PC-9 (cell line): Measurements from ENCODE around the gene PLEKHG2. TPM values are rescaled to one million over a fixed set of nuclear protein-coding genes. Genes with fewer than 3 reads are reported as not detected.

ENCODE experiments used
- BruUV-seq: library from RNA; stranded (reverse); fragments of 400-500 nt; replicated peaks from 2 replicates; lab custom pipeline; 2021; lab: Mats Ljungman, UMichigan
- CTCF ChIA-PET: fragments of 300-600 bp; sonication (Branson Sonifier 250); formaldehyde crosslinking; loops from one replicate; lab custom pipeline; 2022; ENCODE audit warnings: antibody characterized with exemption; lab: Charles Lee
- POLR2A ChIA-PET: fragments of 300-600 bp; sonication (Branson Sonifier 250); formaldehyde crosslinking; loops from one replicate; lab custom pipeline; 2022; ENCODE audit warnings: antibody characterized with exemption; ENCODE audit not compliant: unreplicated experiment; lab: Charles Lee
- DNase-seq, 2 experiments: peaks; one replicate each; pipeline versions ENCODE4 v3.0.0 to v3.0.0-alpha.2; 2015 to 2022; ENCODE audit warnings: mixed read lengths in 1 of 2
- H2AFZ ChIP-seq: fragments of 200-600 bp; sonication (generic); 2 replicates; pipeline ENCODE4 v1.8.1; 2017; ENCODE audit warnings: antibody characterized with exemption
- H3F3A ChIP-seq: fragments of 200-600 bp; sonication (generic); 2 replicates; pipeline ENCODE4 v1.8.1; 2017; ENCODE audit warnings: antibody characterized with exemption, mild to moderate bottlenecking, low read depth; ENCODE audit not compliant: insufficient read depth
- H3K27ac ChIP-seq: fragments of 200-600 bp; sonication (generic); 2 replicates; pipeline ENCODE4 v1.6.1; 2016; ENCODE audit warnings: mixed run types
- H3K27me3 ChIP-seq: fragments of 200-600 bp; sonication (generic); 2 replicates; pipeline ENCODE4 v1.6.1; 2016; ENCODE audit warnings: low read depth, mixed run types; ENCODE audit not compliant: insufficient read depth
- H3K36me3 ChIP-seq: fragments of 200-600 bp; sonication (generic); 2 replicates; pipeline ENCODE4 v1.6.1; 2016; ENCODE audit warnings: low read depth, mixed run types
- H3K4me1 ChIP-seq: fragments of 200-600 bp; sonication (generic); replicated peaks from 2 replicates; pipeline ENCODE4 v1.6.1; 2016; ENCODE audit warnings: mixed run types; ENCODE audit not compliant: insufficient read depth
- H3K4me2 ChIP-seq: fragments of 200-600 bp; sonication (generic); 2 replicates; pipeline ENCODE4 v1.6.1; 2017; ENCODE audit warnings: mixed run types
- H3K4me3 ChIP-seq: fragments of 200-600 bp; sonication (generic); 2 replicates; pipeline ENCODE4 v1.6.1; 2016; ENCODE audit warnings: mixed run types
- H3K79me2 ChIP-seq: fragments of 200-600 bp; sonication (generic); 2 replicates; pipeline ENCODE4 v1.6.1; 2017; ENCODE audit warnings: low read depth, mixed run types
- H3K9me2 ChIP-seq: fragments of 200-600 bp; sonication (generic); 2 replicates; pipeline ENCODE4 v1.8.1; 2017; ENCODE audit warnings: mild to moderate bottlenecking; ENCODE audit not compliant: insufficient read depth
- H3K9me3 ChIP-seq: fragments of 200-600 bp; sonication (generic); 2 replicates; pipeline ENCODE4 v1.8.1; 2016; ENCODE audit warnings: low read depth; ENCODE audit not compliant: insufficient read depth
- H4K20me1 ChIP-seq: fragments of 200-600 bp; sonication (generic); 2 replicates; pipeline ENCODE4 v1.8.1; 2017; ENCODE audit not compliant: insufficient read depth
- EZH2 ChIP-seq: fragments of 200-600 bp; sonication (generic); IDR thresholded peaks from 2 replicates; pipeline ENCODE4 v1.8.0; 2017; ENCODE audit warnings: antibody characterized with exemption, low read depth
- intact Hi-C: fragments of 100-400 bp; cut with micrococcal nuclease; formaldehyde crosslinking; loops from one replicate; pipeline ENCODE4 v1.10.0; 2022; ENCODE audit not compliant: unreplicated experiment
- total RNA-seq: library from RNA; stranded (reverse); gene quantifications from 2 replicates; pipeline ENCODE4 v1.2.3, GENCODE V29; 2021
- TF ChIP-seq, protein P1 (sequence below): fragments of 200-600 bp; sonication (generic); conservative IDR thresholded peaks from 2 replicates; pipeline ENCODE4 v1.6.1; 2017; ENCODE audit warnings: mixed run types, antibody characterized with exemption, mild to moderate bottlenecking, moderate library complexity

Gene PLEKHG2
- total RNA-seq, 1 experiment from 2014 or later = 26.1 TPM

DNA sequence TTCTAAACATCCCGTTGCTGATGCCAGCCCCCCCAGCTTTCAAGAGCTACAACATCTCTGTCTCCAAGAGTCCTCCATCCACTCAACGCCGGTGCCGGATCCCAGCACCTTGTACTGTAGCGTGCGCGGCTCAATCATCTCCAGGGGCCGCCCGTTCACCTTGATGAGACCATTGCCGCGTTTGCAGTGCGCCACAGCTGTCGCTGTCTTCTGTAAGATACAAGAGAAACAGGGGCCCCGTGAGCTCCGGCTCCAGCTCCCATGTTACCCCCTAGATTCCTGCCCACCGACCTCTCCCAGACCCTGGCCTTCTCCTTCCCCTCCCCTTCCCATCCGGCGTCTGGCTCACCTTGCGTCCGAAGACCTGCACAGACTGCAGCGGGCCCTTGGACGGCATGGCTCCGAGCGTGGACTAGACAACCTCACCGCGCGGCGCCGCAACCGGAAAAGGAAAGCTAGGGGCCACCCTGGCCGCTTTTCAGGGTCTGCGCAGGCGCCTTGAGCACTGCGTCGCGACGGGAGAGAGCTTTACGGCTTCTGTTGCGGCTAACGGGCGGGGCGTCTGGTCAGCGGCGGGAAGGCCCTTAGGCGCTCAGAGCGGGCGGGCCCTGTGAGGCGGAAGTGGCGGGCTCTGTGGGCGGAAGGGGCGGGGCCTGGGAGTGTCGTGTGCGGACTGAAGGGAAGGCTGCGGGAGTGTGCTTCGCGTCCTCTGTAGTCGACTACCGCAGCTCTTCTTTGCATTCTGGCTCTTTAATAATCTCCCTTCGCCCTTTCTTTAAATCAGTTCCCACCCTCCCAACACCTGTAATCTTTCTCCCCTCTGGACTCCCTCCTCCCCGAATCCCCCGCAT lies 23.3 kb downstream of the PLEKHG2 start, which contains the start of gene RPS16:
Gene RPS16 (minus strand): TSS at position 451 of the 851 bp plus-strand sequence. CDS start 54 bp downstream, at position 397.
- no TSS peak for BruUV-seq
- Histone ChIP-seq H3K4me2 (peak within 1 kb of the TSS; percentile 96), H3K9me3 (no peaks in the 10 kb centered on the region), H3K27me3 (no peaks in the 10 kb centered on the region), H3K4me3 (peak within 1 kb of the TSS; percentile 91), H3K27ac (peak within 1 kb of the TSS; percentile 97), H3K9me2 (no peaks in the 10 kb centered on the region), H4K20me1 (peaks cover 21% of the 10 kb centered on the region), H3F3A (peaks cover 77% of the 10 kb centered on the region), H3K36me3 (peaks cover 32% of the 10 kb centered on the region), H2AFZ (peak within 1 kb of the TSS; percentile 71), H3K79me2 (peaks cover 42% of the 10 kb centered on the region), H3K4me1 (peaks cover 58% of the 10 kb centered on the region)
- ChIA-PET POLR2A (interaction anchor here (0.5 to 1.5 kb wide), 26 partner anchors 9 to 1342 kb away, joined by 3 to 32 read pairs (median 5); partner anchors contain the start of genes DYRK1B, EID2B, FAM98C and FBXO27), CTCF (interaction anchor here (0.6 to 1.5 kb wide), 4 partner anchors 21 to 100 kb away, joined by 3 to 5 read pairs (median 4); partner anchors contain the start of genes MED29 and PAF1)
- intact Hi-C loops = loop anchor here (1.0 kb wide), 1 partner anchor 23 kb away; the partner anchor contains the start of gene PLEKHG2
- peak; percentile 91 to 99 for DNase-seq
- TF ChIP-seq EZH2 = no peak
- TF ChIP-seq, protein P1, sequence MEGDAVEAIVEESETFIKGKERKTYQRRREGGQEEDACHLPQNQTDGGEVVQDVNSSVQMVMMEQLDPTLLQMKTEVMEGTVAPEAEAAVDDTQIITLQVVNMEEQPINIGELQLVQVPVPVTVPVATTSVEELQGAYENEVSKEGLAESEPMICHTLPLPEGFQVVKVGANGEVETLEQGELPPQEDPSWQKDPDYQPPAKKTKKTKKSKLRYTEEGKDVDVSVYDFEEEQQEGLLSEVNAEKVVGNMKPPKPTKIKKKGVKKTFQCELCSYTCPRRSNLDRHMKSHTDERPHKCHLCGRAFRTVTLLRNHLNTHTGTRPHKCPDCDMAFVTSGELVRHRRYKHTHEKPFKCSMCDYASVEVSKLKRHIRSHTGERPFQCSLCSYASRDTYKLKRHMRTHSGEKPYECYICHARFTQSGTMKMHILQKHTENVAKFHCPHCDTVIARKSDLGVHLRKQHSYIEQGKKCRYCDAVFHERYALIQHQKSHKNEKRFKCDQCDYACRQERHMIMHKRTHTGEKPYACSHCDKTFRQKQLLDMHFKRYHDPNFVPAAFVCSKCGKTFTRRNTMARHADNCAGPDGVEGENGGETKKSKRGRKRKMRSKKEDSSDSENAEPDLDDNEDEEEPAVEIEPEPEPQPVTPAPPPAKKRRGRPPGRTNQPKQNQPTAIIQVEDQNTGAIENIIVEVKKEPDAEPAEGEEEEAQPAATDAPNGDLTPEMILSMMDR = no peak

DNA sequence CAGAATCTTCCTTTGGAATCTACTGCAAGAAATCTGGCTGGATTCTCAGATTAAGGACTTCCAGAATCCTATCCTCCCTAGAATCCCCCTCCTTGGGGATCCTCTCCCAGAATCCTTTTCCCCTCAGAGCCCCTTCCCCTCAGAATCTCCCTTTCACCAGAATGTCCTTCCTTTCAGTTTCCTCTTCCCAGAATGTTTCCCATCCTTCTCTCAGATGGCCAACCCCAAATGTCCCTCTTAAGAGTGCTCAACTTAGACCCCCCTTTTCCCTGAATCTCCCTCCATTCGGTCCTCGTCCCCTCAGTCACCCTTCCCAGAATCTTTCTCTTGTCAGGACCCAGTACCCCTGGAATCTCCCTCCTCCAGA lies 23.9 kb downstream of the PLEKHG2 start:
- peak overlapping the region; percentile 73 for H3K27ac ChIP-seq
- TF ChIP-seq, protein P1 = no peak
- no peak for TF ChIP-seq EZH2
- POLR2A ChIA-PET = interaction anchor here (0.5 to 1.5 kb wide), 21 partner anchors 9 to 1341 kb away, joined by 3 to 32 read pairs (median 6); partner anchors contain the start of genes DYRK1B, FAM98C, FBXO27 and GGN
- H3K9me3 ChIP-seq = no peaks in the 10 kb centered on the region
- intact Hi-C loops = loop anchor here (1.0 kb wide), 1 partner anchor 24 kb away; the partner anchor contains the start of gene PLEKHG2
- peaks cover 72% of the 10 kb centered on the region for H3F3A ChIP-seq
- H3K9me2 ChIP-seq = no peaks in the 10 kb centered on the region
- H3K27me3 ChIP-seq = no peaks in the 10 kb centered on the region
- peak overlapping the region; percentile 83 for H3K4me2 ChIP-seq
- DNase-seq = no peak
- CTCF ChIA-PET = interaction anchor here (0.6 to 1.5 kb wide), 3 partner anchors 22 to 100 kb away, joined by 3 to 5 read pairs (median 5); partner anchors contain the start of genes MED29 and PAF1
- peaks cover 42% of the 10 kb centered on the region for H3K79me2 ChIP-seq
- peak overlapping the region; percentile 71 for H2AFZ ChIP-seq
- peaks cover 32% of the 10 kb centered on the region for H3K36me3 ChIP-seq
- peak overlapping the region; percentile 75 for H3K4me3 ChIP-seq
- H3K4me1 ChIP-seq = peaks cover 53% of the 10 kb centered on the region
- TSS peak; percentile 98 for BruUV-seq
- H4K20me1 ChIP-seq = peaks cover 21% of the 10 kb centered on the region

DNA sequence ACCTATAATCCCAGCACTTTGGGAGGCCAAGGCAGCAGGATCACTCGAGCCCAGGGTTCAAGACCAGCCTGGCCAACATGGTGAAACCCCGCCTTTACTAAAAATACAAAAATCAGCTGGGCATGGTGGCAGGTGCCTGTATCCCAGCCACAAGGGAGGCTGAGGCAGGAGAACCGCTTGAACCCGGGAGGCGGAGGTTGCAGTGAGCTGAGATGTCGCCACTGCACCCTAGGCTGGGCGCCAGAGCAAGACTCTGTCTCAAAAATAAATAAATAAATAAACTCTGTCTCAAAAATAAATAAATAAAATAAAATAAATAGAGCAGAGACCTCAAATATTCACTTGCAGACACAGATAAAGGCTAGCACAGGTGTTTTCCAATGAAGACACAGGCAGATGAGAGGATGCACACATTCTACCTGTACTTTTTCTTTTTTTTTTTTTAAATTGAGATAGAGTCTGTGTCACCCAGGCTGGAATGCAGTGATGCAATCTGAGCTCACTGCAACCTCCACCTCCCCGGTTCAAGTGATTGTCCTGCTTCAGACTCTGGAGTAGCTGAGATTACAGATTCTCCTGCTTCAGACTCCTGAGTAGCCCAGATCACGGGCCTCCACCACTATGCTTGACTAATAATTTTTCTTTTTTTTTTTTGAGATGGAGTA lies 25.9 kb downstream of the PLEKHG2 start:
- peak overlapping the region; percentile 34; the same call in 1 of the 2 replicates for H3K4me2 ChIP-seq
- H3K36me3 ChIP-seq = peaks cover 16% of the 10 kb centered on the region
- DNase-seq = peak; percentile 41 to 61
- peaks cover 28% of the 10 kb centered on the region for H3K79me2 ChIP-seq
- no TSS peak for BruUV-seq
- H4K20me1 ChIP-seq = peaks cover 15% of the 10 kb centered on the region
- no peak overlapping the region for H3K4me3 ChIP-seq
- POLR2A ChIA-PET = interaction anchor here (0.6 kb wide), 1 partner anchor 40 kb away, joined by 12 read pairs; no protein-coding TSS in a partner anchor
- no peaks in the 10 kb centered on the region for H3K27me3 ChIP-seq
- no peak overlapping the region; the same call in 1 of the 2 replicates for H3K27ac ChIP-seq
- TF ChIP-seq EZH2 = no peak
- TF ChIP-seq, protein P1 = no peak
- peaks cover 35% of the 10 kb centered on the region for H3K4me1 ChIP-seq
- H3K9me3 ChIP-seq = no peaks in the 10 kb centered on the region
- H2AFZ ChIP-seq = no peak overlapping the region
- H3F3A ChIP-seq = peaks cover 63% of the 10 kb centered on the region
- intact Hi-C loops = no loop called here
- no peaks in the 10 kb centered on the region for H3K9me2 ChIP-seq
- CTCF ChIA-PET = interaction anchor here (0.6 to 0.9 kb wide), 2 partner anchors 94 to 103 kb away, joined by 5 read pairs; partner anchors contain the start of gene EID2B
